ENCODE data around the gene ERLIN1. TPM values are rescaled to one million over a fixed set of nuclear protein-coding genes. Genes with fewer than 3 reads are reported as not detected.
"Not testable (repeated sequence)": the region's sequence is repeated elsewhere in the genome, so short reads cannot be mapped to it uniquely, and the experiment has no call there.

ERLIN1 gene
- total RNA-seq, 1 donor from 2014 or later = 8.3 TPM

DNA sequence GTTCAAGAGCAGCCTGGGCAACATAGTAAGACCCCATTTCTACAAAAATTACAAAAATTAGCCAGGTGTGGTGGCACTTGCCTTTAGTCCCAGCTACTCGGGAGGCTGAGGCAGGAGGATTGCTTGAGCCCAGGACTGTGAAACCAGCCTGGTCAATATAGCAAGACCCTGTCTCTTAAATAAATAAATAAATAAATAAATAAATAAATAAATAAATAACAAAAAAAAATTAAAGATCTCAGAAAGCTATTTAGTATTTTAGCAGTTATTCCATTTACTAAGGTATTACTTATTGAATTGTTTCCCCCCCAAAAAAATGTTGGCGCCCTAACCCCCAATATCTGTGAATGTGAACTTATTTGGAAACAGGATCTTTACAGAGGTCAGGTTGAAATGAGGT is 53.4 kb downstream of the ERLIN1 start:
- intact Hi-C loops (cut with micrococcal nuclease) = no loop called here
- no peaks in the 10 kb centered on the region for H3K27me3 ChIP-seq (ENCODE audit: low read depth)
- TF ChIP-seq CTCF (IDR thresholded peaks at IDR 0.05; ENCODE audit: borderline replicate concordance) = no peak
- no peaks in the 10 kb centered on the region for H3K4me1 ChIP-seq
- H3K27ac ChIP-seq (replicated peaks) = no peak overlapping the region
- no peaks in the 10 kb centered on the region for H3K36me3 ChIP-seq
- DNase-seq = no peak
- H3K9me3 ChIP-seq (replicated peaks) = peaks cover 9% of the 10 kb centered on the region
- no peak overlapping the region for H3K4me3 ChIP-seq

GRCh38 chr10:100131571-100131970 is 54.3 kb downstream of the ERLIN1 start:
- intact Hi-C loops (cut with micrococcal nuclease) = no loop called here
- no peak for DNase-seq
- Histone ChIP-seq H3K4me3 (no peak overlapping the region), H3K4me1 (no peaks in the 10 kb centered on the region), H3K36me3 (no peaks in the 10 kb centered on the region), H3K27ac (replicated peaks) (no peak overlapping the region), H3K27me3 (ENCODE audit: low read depth) (no peaks in the 10 kb centered on the region), H3K9me3 (replicated peaks) (peaks cover 9% of the 10 kb centered on the region)
- no peak for TF ChIP-seq CTCF (IDR thresholded peaks at IDR 0.05; ENCODE audit: borderline replicate concordance)

- H3K27me3 ChIP-seq (ENCODE audit: low read depth) = no peaks in the 10 kb centered on the region
- H3K4me3 ChIP-seq = no peak overlapping the region
- H3K4me1 ChIP-seq = no peaks in the 10 kb centered on the region
- H3K27ac ChIP-seq (replicated peaks) = no peak overlapping the region
- peaks cover 9% of the 10 kb centered on the region for H3K9me3 ChIP-seq (replicated peaks)
- H3K36me3 ChIP-seq = no peaks in the 10 kb centered on the region
- DNase-seq = no peak
- intact Hi-C loops (cut with micrococcal nuclease) = no loop called here
- TF ChIP-seq CTCF (IDR thresholded peaks at IDR 0.05; ENCODE audit: borderline replicate concordance) = no peak
Observed at GRCh38 chr10:100130831-100131230, 55.0 kb downstream of the ERLIN1 start.

DNA sequence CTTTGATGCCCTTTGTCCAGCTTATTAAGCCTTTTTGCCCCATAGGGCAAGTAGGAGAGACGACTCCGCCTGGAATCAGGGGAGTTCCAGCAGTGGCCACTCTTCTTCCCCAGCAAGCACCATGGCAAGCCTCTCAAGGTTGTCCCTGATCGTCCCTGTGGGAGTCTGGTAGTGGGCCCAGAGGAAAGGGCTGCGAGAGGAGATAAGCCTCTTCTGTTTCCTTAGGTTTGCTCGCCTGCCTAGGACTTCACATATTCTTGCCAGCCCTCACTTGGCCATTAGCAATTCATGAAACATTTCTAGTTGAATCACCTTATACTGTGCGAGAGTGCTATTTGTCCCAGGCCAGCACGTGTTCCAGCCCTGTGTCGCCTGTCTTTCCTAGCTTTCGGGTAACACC is 56.4 kb downstream of the ERLIN1 start:
- Histone ChIP-seq H3K27ac (replicated peaks) (peak overlapping the region; percentile 59), H3K36me3 (no peaks in the 10 kb centered on the region), H3K4me3 (peak overlapping the region; percentile 11), H3K27me3 (ENCODE audit: low read depth) (peaks cover 5% of the 10 kb centered on the region), H3K4me1 (no peaks in the 10 kb centered on the region), H3K9me3 (replicated peaks) (no peaks in the 10 kb centered on the region)
- no peak for TF ChIP-seq CTCF (IDR thresholded peaks at IDR 0.05; ENCODE audit: borderline replicate concordance)
- no peak for DNase-seq
- intact Hi-C loops (cut with micrococcal nuclease) = no loop called here

DNA sequence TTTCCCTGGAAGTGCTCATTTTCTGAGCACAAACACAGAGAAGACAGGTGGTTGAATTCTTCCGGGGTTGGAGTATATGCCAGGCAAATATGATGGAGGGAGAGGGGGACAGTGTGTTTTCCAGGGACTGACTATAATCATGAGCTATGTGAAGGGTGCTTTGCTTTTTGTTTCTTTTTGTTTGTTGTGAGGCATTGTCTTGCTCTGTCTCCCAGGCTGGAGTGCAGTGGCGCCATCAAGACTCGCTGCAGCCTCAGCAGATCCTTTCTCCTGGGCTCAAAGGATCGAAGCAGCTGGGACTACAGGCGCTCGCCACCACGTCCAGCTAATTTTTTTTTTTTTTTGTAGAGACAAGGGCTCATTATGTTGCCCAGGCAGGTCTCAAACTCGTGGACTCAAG is 56.9 kb downstream of the ERLIN1 start:
- Histone ChIP-seq H3K27me3 (ENCODE audit: low read depth) (peaks cover 5% of the 10 kb centered on the region), H3K4me1 (no peaks in the 10 kb centered on the region), H3K36me3 (no peaks in the 10 kb centered on the region), H3K27ac (replicated peaks) (peak overlapping the region; percentile 59), H3K9me3 (replicated peaks) (no peaks in the 10 kb centered on the region), H3K4me3 (peak overlapping the region; percentile 11)
- intact Hi-C loops (cut with micrococcal nuclease) = no loop called here
- DNase-seq = no peak
- no peak for TF ChIP-seq CTCF (IDR thresholded peaks at IDR 0.05; ENCODE audit: borderline replicate concordance)

GRCh38 chr10:100125335-100125734 is 60.5 kb downstream of the ERLIN1 start:
- H3K9me3 ChIP-seq (replicated peaks); intact Hi-C loops (cut with micrococcal nuclease); H3K27ac ChIP-seq (replicated peaks); H3K4me1 ChIP-seq; H3K4me3 ChIP-seq; DNase-seq; H3K36me3 ChIP-seq: not testable (repeated sequence)
- peaks cover 23% of the 10 kb centered on the region for H3K27me3 ChIP-seq (ENCODE audit: low read depth)
